ENCODE results near the gene SEMA3A. TPM values are rescaled to one million over a fixed set of nuclear protein-coding genes. Genes with fewer than 3 reads are reported as not detected.

The SEMA3A gene
- total RNA-seq, 3 donors from 2014 or later: 2.9 to 23.2 (median 5.2) TPM

DNA sequence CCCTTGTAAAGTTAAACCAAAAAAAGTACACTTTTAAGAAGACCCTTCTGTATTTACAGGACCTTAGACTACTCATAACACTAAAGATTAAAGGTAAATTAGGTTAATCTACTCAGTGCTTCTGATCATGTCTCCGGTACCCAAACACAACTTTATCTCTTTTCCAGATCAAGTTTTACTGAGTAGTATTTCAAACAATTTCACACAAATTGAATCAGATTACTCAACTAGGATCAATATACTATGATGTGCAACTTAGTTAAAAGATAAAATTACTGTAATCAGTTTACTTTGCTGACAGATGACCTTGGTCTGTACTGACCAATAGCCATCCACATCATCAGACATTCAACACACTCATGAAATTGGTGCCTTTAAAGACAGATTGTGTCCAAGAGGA lies 191.4 kb downstream of the SEMA3A start:
- DNase-seq (ENCODE audit: low spot score in 2 of 2): no peak
- Histone ChIP-seq H3K27ac (no peak overlapping the region), H3K36me3 (no peaks in the 10 kb centered on the region)

DNA sequence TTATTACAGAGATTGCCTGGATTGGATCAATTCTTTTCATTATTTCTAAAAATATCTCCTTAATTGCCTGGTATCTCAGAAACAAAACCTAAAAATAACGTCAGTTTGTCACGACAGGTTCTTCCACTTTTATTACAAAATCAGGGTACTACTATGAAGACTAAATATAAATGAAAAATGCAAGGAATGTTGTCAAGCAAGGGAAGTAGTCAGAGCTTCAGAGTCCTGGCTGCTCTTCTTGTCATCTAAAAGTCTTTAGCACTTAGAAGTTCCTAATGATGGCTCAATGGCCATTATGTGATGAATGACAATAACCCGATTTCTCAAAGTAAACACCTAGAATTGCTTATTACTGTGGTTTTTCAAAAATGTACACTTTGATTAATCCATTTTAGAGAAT lies 192.2 kb downstream of the SEMA3A start:
- Histone ChIP-seq H3K36me3 (no peaks in the 10 kb centered on the region), H3K4me3 (no peak overlapping the region), H3K4me1 (no peaks in the 10 kb centered on the region), H3K27ac (no peak overlapping the region), H3K27me3 (no peaks in the 10 kb centered on the region), H3K9me3 (no peaks in the 10 kb centered on the region)
- DNase-seq (ENCODE audit: low spot score in 2 of 2): no peak
- intact Hi-C loops (cut with DNase I; ENCODE audit: low total_unique reads): no loop called here
- TF ChIP-seq POLR2AphosphoS5 (IDR thresholded peaks at IDR 0.05) (no peak), POLR2A (IDR thresholded peaks at IDR 0.05) (no peak)
- TF ChIP-seq, protein P1, sequence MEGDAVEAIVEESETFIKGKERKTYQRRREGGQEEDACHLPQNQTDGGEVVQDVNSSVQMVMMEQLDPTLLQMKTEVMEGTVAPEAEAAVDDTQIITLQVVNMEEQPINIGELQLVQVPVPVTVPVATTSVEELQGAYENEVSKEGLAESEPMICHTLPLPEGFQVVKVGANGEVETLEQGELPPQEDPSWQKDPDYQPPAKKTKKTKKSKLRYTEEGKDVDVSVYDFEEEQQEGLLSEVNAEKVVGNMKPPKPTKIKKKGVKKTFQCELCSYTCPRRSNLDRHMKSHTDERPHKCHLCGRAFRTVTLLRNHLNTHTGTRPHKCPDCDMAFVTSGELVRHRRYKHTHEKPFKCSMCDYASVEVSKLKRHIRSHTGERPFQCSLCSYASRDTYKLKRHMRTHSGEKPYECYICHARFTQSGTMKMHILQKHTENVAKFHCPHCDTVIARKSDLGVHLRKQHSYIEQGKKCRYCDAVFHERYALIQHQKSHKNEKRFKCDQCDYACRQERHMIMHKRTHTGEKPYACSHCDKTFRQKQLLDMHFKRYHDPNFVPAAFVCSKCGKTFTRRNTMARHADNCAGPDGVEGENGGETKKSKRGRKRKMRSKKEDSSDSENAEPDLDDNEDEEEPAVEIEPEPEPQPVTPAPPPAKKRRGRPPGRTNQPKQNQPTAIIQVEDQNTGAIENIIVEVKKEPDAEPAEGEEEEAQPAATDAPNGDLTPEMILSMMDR (IDR thresholded peaks at IDR 0.05): no peak

More for the DNA sequence above, 191.4 kb downstream of the SEMA3A start:
- no peaks in the 10 kb centered on the region for H3K4me1 ChIP-seq
- intact Hi-C loops (cut with DNase I; ENCODE audit: low total_unique reads): no loop called here
- TF ChIP-seq POLR2A (IDR thresholded peaks at IDR 0.05) (no peak), POLR2AphosphoS5 (IDR thresholded peaks at IDR 0.05) (no peak)
- TF ChIP-seq, protein P1 (IDR thresholded peaks at IDR 0.05): no peak
- no peak overlapping the region for H3K4me3 ChIP-seq
- no peaks in the 10 kb centered on the region for H3K9me3 ChIP-seq
- H3K27me3 ChIP-seq: no peaks in the 10 kb centered on the region

DNA sequence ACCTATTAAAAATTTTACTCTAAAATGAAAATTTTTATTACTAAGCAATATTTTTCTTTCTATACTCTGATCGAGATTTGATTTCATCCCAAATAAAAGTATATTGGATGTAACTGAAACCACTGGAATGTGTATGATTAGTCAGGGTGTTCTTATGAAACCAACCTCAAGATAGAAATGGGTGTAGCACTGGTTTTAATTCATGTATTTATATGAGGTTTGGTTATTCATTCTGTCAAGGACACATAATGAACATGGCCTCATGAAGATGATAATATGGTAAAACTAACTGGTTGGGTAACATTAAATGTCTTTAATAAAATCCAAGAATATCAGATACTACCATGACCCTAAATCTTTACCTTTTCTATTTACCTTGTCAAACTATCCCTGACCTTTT lies 197.7 kb downstream of the SEMA3A start:
- TF ChIP-seq, protein P1 (IDR thresholded peaks at IDR 0.05): no peak
- TF ChIP-seq POLR2A (IDR thresholded peaks at IDR 0.05): no peak
- no peak for TF ChIP-seq POLR2AphosphoS5 (IDR thresholded peaks at IDR 0.05)
- H3K27ac ChIP-seq: no peak overlapping the region
- H3K36me3 ChIP-seq: no peaks in the 10 kb centered on the region
- DNase-seq (ENCODE audit: low spot score in 2 of 2): no peak
- intact Hi-C loops (cut with DNase I; ENCODE audit: low total_unique reads): no loop called here
- no peaks in the 10 kb centered on the region for H3K27me3 ChIP-seq
- H3K9me3 ChIP-seq: no peaks in the 10 kb centered on the region
- H3K4me3 ChIP-seq: no peak overlapping the region
- H3K4me1 ChIP-seq: no peaks in the 10 kb centered on the region

DNA sequence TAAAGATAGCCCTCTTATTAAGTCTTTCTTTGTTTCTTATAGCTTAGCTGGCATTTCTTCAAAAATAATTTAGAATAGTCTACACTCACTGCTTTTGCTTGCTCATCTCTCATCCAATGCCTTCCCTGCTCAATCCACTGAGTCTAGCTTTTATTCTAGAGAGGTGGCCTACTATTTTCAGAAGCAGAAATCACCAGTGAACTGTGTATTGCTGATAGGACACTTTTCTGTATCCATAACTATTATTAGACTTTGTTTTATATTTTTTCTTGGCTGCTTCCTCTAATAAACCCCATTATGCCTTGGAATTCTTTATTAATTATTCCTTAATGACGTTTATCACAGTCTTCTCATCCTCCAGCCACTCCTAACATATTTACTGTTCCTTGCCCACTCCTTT lies 206.8 kb downstream of the SEMA3A start:
- intact Hi-C loops (cut with DNase I; ENCODE audit: low total_unique reads): no loop called here
- no peak for DNase-seq (ENCODE audit: low spot score in 2 of 2)
- no peak overlapping the region for H3K4me3 ChIP-seq
- no peaks in the 10 kb centered on the region for H3K36me3 ChIP-seq
- TF ChIP-seq POLR2A (IDR thresholded peaks at IDR 0.05) (no peak), POLR2AphosphoS5 (IDR thresholded peaks at IDR 0.05) (no peak)
- TF ChIP-seq, protein P1 (IDR thresholded peaks at IDR 0.05): no peak
- no peak overlapping the region for H3K27ac ChIP-seq
- H3K4me1 ChIP-seq: no peaks in the 10 kb centered on the region
- H3K27me3 ChIP-seq: no peaks in the 10 kb centered on the region
- H3K9me3 ChIP-seq: no peaks in the 10 kb centered on the region

GRCh38 chr7:83985821-83986220 lies 208.8 kb downstream of the SEMA3A start:
- Histone ChIP-seq H3K4me3 (no peak overlapping the region), H3K4me1 (no peaks in the 10 kb centered on the region), H3K36me3 (no peaks in the 10 kb centered on the region), H3K27ac (no peak overlapping the region), H3K9me3 (no peaks in the 10 kb centered on the region), H3K27me3 (no peaks in the 10 kb centered on the region)
- no peak for DNase-seq (ENCODE audit: low spot score in 2 of 2)
- TF ChIP-seq POLR2AphosphoS5 (IDR thresholded peaks at IDR 0.05) (no peak), POLR2A (IDR thresholded peaks at IDR 0.05) (no peak)
- TF ChIP-seq, protein P1 (IDR thresholded peaks at IDR 0.05): no peak
- intact Hi-C loops (cut with DNase I; ENCODE audit: low total_unique reads): no loop called here

All from breast epithelium (tissue), 4 donors.